H1 (cell line): ENCODE data around the gene DICER1. TPM values are rescaled to one million over a fixed set of nuclear protein-coding genes. Genes with fewer than 3 reads are reported as not detected.

Source experiments
- CHD7 ChIP-seq: fragments of 300-600 bp; sonication (generic); IDR thresholded peaks from 2 replicates; pipeline ENCODE4 v1.7.1; 2012; ENCODE audit warnings: low read length, moderate library complexity, mild to moderate bottlenecking, inconsistent platforms; ENCODE audit not compliant: insufficient replicate concordance
- KDM1A ChIP-seq: fragments of 200-600, 300-600 bp; sonication (generic); IDR thresholded peaks from 2 replicates; pipeline ENCODE4 v1.7.1; 2016; ENCODE audit warnings: mild to moderate bottlenecking, low read length, borderline replicate concordance
- NRF1 ChIP-seq: IDR thresholded peaks from 2 replicates; pipeline ENCODE4 v1.6.1; 2011; ENCODE audit warnings: mild to moderate bottlenecking, low read depth, low read length, improper control_type of control experiment
- POLR2A ChIP-seq, 2 experiments: IDR thresholded peaks; 1 replicate in 1 of 2; 2 replicates in 1 of 2; pipeline ENCODE4 v1.6.1; 2011; ENCODE audit warnings: low read depth in 2 of 2, low read length in 2 of 2, mild to moderate bottlenecking in 2 of 2; ENCODE audit errors: control extremely low read depth in 1 of 2
- SIN3A ChIP-seq, 2 experiments: IDR thresholded peaks in 1 of 2; conservative IDR thresholded peaks in 1 of 2; 2 replicates each; pipeline ENCODE4 v1.6.1; 2011 to 2012; ENCODE audit warnings: low read length in 2 of 2, improper control_type of control experiment in 1 of 2, low read depth in 1 of 2, mild to moderate bottlenecking in 1 of 2
- SRF ChIP-seq: IDR thresholded peaks from 2 replicates; pipeline ENCODE4 v1.6.1; 2011; ENCODE audit warnings: mild to moderate bottlenecking, low read depth, low read length, moderate library complexity
- TAF1 ChIP-seq: IDR thresholded peaks from 2 replicates; pipeline ENCODE4 v1.6.1; 2011; ENCODE audit warnings: mild to moderate bottlenecking, low read depth, low read length
- TAF7 ChIP-seq: optimal IDR thresholded peaks from 2 replicates; pipeline ENCODE3; 2011; ENCODE audit warnings: low read depth, mild to moderate bottlenecking, inconsistent platforms, low read length, moderate library complexity, borderline replicate concordance
- polyA plus RNA-seq, 7 experiments: library from polyadenylated mRNA; depleted of rRNA in 3 of 7; stranded (reverse) in 5 of 7; unstranded in 2 of 7; fragments of >200 nt in 5 of 7; fragments of 200-250 nt in 2 of 7; gene quantifications; 1 replicate in 5 of 7; 2 replicates in 1 of 7; 4 replicates in 1 of 7; pipeline versions ENCODE4 v1.2.1 to v1.2.3, GENCODE V29; 2011 to 2013; ENCODE audit warnings: missing spikeins in 2 of 7, mixed read lengths in 2 of 7
- total RNA-seq: library from RNA; stranded (reverse); fragmentation: NEBNext Ultra II Directional; extraction: Animal tissue kit (Norgen Biotek cat#: 25700); gene quantifications from 2 replicates; pipeline ENCODE4 v1.2.1, GENCODE V29; 2021
- TF ChIP-seq, protein P1 (sequence below): IDR thresholded peaks from 2 replicates; pipeline ENCODE4 v1.6.1; 2012; ENCODE audit warnings: low read length, inconsistent platforms

DICER1 gene
- total and polyA plus RNA-seq, 2 of the 8 experiments (the other 6 are each of a cell fraction or from before 2014, with no cell fraction given), result 11.9 to 61.8 TPM

DNA sequence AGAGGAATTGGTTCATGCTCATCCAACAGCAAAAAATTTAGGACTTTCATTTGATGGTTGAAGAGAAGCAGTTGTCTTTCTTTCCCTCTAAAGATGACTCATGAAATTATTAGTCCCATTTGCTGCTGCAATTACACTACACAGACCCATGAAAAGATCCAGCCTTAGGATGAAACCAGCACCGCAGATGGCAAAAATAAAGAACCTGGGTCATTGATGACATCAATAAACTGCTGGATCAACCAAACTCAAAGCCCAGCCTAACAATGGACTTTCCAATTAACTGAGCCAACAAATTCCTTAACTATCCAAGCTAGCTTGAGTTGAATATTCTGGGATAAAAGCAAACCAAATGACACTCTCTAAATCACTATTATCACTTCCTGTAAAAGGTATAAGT is 20.7 kb downstream of the DICER1 start (continued):
- TF ChIP-seq CHD7, result no peak
- TF ChIP-seq SRF, result no peak
- TF ChIP-seq, protein P1, sequence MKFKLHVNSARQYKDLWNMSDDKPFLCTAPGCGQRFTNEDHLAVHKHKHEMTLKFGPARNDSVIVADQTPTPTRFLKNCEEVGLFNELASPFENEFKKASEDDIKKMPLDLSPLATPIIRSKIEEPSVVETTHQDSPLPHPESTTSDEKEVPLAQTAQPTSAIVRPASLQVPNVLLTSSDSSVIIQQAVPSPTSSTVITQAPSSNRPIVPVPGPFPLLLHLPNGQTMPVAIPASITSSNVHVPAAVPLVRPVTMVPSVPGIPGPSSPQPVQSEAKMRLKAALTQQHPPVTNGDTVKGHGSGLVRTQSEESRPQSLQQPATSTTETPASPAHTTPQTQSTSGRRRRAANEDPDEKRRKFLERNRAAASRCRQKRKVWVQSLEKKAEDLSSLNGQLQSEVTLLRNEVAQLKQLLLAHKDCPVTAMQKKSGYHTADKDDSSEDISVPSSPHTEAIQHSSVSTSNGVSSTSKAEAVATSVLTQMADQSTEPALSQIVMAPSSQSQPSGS, result no peak
- TF ChIP-seq NRF1, result no peak
- TF ChIP-seq TAF7, result no peak
- no peak for TF ChIP-seq POLR2A (IDR thresholded peaks at IDR 0.05; ENCODE audit: control extremely low read depth in 1 of 2, low read depth in 2 of 2, low read length in 2 of 2)
- no peak for TF ChIP-seq SIN3A (conservative IDR thresholded peaks at IDR 0.05 in 1 of 2, IDR thresholded peaks at IDR 0.05 in 1 of 2; ENCODE audit: low read depth in 1 of 2, low read length in 2 of 2)
- TF ChIP-seq TAF1, result no peak
- no peak for TF ChIP-seq KDM1A
